Endothelial cell of hepatic sinusoid (primary cell): Measurements from ENCODE around the gene LPAR4.
"Not testable (repeated sequence)": the region's sequence is repeated elsewhere in the genome, so short reads cannot be mapped to it uniquely, and the experiment has no call there.

Source experiments
- in situ Hi-C: cut with HindIII; loops from 2 replicates; pipeline ENCODE4 v1.10.0; 2017; ENCODE audit warnings: low sequenced_read_pairs

LPAR4 gene, protein sequence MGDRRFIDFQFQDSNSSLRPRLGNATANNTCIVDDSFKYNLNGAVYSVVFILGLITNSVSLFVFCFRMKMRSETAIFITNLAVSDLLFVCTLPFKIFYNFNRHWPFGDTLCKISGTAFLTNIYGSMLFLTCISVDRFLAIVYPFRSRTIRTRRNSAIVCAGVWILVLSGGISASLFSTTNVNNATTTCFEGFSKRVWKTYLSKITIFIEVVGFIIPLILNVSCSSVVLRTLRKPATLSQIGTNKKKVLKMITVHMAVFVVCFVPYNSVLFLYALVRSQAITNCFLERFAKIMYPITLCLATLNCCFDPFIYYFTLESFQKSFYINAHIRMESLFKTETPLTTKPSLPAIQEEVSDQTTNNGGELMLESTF

DNA sequence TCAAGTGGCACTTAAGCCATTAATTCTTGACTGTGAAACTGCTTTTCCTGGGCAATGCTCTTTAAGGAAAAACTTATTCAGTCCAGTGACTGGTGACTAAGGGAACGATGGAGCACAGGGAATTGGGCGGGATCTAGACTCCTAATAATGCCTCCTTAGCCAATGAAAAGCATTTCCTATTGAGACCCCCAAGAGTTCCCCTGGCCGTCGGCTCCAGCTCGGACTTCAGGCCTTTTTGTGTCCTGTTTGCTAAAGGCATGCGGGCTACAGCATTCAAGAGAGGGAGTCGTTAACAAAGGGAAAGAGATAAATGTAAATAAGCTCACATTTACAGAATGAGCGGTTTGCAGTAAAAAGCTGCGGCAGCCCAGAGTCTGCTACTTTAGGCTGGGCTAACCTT, at the start of gene LPAR4:
Gene LPAR4, plus strand, starts transcription at position 232 of the 400 bp plus-strand sequence. CDS start 7,150 bp downstream, outside the sequence.
- in situ Hi-C loops: no loop called here

DNA sequence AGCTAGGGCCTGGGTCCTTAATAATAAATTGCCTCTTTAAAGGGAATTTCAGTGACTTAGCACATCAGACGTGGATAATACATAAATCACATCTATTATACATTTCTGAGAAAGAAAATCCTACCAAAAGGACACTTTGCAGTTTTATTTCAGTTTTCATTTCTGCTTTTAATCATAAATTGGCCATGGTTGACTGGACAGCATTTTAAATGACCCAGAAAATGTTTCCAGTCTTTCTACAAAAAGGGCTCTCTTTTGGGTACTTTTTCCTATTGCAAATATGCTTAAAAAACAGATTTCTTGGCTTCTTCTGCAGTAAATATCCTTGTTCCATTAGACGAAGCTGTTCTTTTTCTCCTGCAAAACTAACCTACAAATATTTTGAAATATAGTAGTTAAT, 41.4 kb upstream of the LPAR4 start:
- in situ Hi-C loops: no loop called here

DNA sequence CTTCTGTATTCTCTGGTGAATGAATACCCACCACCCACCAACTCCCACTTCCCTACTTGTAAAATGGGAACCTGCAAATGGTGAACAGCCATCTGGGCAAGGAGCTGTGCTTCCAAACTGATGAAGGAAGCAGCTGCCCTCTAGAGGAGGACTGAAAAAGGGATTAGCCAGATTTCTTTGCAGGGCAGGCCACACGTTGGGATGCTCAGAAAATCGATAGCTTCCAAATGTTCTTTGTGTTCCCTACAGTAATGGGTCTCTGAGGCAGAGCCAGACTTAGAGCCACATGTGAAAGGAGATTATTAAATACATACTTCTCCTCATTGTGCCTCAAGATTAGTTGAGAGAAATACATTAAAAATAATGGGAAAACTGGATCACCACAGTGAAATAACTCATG, 39.3 kb upstream of the LPAR4 start:
- in situ Hi-C loops: no loop called here

DNA sequence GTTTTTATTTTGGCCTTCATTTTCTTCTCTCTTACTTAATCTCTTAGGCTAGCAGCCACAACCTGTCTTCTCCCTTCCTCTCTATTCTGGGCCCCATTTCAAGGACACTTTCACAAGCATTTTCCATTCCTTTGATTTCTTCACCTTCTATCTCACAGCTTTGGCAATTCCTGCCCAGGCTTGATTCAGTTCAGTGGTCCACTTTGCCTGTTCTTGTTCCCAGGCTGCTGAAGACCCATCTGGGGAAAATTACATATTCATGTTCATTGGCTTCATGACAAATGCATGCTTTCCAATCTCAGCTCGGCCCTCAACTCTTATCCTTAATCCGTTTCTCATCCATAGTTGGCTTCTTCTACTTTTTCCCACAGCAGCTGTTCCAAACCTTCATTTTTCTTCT, 38.7 kb upstream of the LPAR4 start:
- in situ Hi-C loops: no loop called here

DNA sequence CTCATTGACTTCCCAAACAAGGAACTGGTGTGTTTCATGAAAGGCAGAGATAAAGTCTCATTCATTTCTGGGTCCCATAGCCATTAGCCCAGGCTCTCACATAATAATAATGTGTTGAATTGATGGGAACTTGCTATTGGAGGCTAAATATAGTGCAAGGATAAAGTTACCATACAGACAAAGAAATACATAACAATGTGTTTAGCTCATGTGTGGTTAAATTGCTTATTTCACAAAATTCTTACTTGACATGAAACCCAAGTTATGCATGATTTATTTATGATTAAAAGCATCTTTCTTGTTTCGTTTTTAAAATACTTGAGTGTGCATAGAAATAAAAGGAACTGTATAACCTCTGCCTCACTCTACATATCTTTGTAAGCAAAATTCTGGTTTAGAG, 37.3 kb upstream of the LPAR4 start:
- in situ Hi-C loops: no loop called here

DNA sequence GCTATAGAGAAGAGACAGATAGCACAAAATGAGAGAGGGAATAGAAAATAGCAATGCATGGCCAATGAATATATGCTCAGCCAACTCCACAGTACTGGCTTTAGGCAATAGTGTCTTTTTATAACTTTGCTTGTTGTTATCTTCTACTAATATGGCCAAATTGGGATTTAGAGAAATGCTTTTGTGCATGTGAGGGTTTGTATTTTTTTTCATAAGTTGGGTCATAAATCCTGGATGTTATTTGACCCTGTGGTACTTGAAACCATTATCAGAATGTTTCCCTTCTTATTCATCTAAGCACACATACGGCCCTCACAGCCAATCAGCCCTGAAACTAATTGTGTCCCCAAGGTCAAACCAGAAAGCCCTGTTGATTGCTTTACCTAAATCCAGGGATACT, 35.2 kb upstream of the LPAR4 start:
- in situ Hi-C loops: no loop called here

DNA sequence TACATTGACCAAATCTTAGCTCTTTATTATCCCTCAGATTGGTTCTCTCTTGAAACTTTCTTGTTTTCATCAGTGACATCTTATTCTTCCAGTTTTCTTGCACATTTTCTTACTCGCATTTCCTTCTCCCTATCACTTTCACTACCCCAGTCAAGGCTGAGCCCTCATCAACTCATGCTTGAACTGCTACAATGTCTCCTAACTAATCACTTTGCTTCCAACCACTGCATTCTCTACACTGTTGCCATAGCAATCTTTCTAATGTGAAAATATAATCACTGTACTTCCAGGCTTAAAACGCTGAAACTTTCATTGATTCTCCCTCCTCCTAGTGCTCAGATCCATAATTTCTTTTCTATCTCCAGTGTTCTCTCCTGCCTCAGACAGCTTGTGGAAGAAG, 22.2 kb upstream of the LPAR4 start:
- in situ Hi-C loops: no loop called here

DNA sequence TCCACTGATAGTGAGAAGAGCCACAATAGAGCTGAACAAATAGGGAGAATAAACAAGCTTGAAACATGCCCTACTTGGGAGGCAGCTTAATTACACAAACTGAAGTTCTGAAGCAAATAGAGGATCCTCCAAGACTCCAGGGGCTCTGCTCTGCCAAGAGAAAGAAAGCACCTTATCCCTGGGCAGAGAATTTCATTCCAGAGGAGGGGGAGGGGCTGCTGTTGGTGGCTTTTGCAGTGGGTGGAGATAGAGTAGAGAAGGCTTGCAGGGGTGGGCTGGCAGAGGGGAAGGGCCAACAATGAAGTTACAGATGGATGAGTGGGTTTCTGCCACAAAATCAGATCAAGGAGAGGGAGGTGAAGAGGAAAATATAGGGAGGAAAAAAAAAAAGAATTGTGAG, 1.0 kb upstream of the LPAR4 start:
- in situ Hi-C loops: no loop called here

DNA sequence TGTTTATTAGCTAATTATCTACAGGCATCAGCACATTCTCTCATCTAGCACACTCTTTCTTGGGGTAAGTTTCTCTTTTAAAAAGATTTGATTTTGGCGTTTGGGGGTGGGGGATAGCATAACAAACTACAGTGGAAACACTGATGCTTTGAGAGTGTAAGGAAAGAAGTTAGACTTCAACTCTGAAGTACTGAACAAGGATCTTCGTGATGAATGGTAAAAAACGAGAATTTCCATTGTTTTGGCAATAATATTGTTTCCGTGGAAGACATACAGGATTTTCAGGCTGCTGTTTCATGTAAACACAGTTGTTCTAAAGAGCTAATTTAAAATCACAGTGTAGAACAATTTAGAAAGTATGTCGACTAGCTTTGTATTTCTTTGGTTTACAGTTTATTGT, 451 bp downstream of the LPAR4 start:
- in situ Hi-C loops: no loop called here

DNA sequence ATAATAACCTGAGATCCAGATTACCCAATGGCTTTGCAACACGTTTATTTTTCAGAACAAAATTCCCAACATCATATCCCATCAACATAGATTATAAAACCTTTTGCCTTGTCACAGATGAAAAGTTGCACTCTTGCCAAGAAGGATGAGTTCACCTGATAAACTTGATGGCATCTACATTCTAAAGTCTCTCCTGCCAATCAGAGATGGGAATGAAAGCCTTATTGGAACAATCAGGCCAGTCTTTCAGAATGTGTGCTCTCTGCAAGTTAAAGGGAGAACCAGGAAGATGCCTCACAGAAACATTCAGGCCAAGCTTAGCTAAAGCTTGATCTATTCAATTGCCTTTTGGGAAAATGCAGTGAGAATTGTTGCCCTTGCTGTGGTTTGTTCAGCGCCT, 1.3 kb downstream of the LPAR4 start:
- in situ Hi-C loops: no loop called here

DNA sequence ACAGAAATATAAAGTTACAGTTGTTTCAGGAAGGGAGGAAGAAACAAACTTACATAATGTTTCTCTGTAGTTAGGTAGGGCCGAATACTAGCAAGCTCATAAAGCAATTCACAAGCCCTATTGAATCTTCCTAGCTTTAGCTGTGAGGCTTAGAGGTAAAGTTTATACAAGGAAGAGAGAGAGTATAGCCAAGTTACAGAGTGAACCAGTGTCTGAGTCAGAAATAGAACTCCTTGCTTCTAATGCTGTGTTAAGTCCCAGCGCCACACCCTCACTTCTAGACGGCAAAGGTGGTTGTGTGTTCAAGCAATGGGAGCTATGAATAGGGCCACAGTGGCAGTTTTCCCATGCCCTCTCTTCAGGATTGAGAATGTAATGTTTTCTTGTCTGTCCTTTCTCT, 6.1 kb downstream of the LPAR4 start:
- in situ Hi-C loops: no loop called here

DNA sequence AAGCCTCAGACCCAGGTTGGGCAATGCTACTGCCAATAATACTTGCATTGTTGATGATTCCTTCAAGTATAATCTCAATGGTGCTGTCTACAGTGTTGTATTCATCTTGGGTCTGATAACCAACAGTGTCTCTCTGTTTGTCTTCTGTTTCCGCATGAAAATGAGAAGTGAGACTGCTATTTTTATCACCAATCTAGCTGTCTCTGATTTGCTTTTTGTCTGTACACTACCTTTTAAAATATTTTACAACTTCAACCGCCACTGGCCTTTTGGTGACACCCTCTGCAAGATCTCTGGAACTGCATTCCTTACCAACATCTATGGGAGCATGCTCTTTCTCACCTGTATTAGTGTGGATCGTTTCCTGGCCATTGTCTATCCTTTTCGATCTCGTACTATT, 7.4 kb downstream of the LPAR4 start:
- in situ Hi-C loops: no loop called here

DNA sequence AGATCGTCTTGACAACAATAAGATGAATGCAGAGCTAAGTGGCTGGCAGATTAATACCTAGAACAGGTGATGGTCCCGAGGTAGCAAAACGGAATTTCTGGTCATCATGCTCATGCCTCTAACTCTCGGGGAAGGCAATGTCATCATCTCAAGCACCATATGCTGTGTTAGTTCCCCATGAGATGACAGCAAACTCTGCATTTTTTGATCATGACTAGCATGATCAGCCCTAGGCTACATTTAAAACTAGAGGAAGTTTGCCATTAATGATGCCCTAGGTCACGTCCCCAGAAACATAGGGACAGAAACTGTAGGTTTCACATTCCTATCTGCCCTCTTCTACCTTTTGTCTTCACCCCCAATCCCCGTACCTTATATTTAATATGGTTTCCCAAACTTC, 11.6 kb downstream of the LPAR4 start:
- in situ Hi-C loops: no loop called here

DNA sequence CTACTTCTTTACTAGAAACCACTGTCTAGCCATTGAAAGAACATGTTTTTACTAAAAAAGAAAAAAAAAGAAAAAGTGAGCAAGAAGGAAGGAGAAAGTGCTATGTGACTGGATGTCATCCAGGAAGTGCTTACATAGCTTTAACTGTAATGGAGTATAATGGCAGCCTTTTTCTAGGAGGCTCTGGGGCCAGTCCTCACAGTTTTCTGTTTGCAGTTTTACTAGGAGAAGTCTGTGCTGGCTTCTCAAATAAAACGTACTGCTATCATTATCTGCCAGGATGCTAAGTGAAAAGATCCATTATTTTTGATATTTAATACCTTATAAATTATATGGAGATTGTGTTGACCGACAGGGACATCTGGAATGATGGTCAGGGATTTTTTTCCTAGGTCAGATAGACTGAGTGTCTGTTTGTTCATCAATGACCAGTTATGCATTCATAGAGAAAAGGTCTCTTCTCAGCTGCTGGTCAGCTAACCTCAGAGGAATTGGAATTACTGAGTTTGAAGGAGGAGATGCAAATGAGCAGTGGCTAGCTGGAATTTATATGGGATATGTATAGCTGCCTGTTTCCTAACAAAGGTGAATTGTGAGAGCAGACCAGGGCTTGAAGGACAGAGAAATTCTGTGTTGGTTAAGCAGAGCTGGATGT, 21.7 kb downstream of the LPAR4 start:
- in situ Hi-C loops: no loop called here

DNA sequence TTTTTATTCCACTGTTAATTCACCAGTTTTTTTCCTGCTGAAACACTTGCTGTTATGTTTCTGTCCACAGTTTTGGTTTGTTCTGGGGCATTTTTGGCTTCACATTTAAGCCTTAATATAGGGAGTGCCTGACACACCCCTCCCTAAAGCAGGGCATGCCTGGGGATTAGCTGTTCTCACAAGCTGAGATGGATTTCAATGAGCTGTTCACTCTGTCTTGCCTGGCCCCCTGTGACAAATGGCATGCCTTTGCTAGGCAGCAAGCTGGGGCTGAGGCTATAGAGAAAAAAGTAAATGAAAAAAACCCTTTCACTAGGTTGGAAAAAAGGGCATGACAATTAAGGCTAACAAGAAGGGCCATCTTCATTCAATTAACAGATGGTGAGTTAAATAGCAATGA, 22.4 kb downstream of the LPAR4 start:
- in situ Hi-C loops: no loop called here

DNA sequence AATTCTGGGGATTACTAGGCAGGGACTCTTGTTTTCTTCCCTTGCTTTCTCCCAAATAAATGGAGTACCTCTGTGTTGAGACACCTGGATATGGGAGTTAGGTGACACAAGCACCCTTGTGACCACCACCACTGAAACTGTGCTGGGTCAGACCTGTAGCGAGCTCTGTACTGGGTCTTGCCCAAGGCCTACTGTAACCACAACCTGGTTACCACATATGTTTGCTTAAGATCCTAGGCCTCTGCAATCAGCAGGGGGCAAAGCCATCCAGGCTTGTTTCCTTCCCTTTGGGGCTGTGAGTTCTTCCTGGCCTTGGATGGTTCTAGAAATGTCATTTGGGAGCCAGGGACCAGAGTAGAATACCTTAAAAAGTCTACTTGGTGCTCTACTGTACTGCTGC, 49.4 kb downstream of the LPAR4 start:
- in situ Hi-C loops: no loop called here

DNA sequence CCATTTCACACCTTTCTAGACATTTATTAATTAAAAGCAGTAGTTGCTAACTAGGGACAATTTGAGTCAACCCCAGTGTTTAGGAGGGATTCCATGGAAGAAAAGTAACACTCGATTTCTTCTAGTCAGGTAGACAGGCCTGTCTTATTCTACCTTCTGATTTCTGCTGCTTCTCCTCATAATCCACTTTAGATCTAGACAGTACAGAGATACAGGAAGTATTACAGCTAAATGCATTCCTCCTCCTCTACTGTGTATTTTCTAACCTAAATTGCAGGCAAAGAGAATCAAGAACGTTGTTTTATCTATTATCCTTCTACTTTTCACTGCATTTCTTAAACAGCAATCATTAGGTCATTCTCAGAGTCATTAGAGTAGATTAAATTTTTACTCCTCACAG, 52.6 kb downstream of the LPAR4 start:
- in situ Hi-C loops: no loop called here

DNA sequence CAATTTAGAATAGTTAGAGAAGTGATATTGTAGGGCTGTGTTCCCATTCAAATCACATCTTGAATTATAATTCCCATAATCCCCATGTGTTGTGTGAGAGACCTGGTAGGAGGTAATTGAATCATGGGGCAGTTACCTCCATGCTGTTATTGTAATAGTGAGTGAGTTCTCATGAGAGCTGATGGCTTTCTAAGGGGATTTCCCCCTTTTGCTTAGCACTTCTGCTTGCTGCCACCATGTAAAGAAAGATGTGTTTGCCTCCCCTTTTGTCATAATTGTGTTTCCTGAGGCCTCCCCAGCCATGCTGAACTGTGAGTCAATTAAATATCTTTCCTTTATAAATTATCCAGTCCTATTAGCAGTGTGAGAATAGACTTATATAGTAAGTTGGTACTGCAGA, 53.2 kb downstream of the LPAR4 start:
- in situ Hi-C loops: no loop called here

DNA sequence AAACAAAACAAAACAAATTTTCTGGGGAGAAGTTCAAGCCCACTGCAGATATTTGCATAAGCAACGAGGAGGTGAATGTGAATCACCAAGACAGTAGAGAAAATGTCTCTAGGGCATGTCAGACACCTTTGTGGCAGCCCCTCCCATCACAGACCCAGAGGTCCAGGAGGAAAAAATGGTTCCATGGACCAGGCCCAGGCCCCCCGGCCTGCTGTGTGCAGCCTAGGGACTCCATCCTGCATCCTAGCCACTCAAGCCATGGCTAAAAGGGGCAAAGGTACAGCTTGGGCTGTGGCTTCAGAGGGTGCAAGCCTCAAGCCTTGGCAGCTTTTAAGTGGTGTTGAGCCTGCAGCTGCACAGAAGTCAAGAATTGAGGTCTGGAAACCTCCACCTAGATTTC, 54.0 kb downstream of the LPAR4 start:
- in situ Hi-C loops: no loop called here

DNA sequence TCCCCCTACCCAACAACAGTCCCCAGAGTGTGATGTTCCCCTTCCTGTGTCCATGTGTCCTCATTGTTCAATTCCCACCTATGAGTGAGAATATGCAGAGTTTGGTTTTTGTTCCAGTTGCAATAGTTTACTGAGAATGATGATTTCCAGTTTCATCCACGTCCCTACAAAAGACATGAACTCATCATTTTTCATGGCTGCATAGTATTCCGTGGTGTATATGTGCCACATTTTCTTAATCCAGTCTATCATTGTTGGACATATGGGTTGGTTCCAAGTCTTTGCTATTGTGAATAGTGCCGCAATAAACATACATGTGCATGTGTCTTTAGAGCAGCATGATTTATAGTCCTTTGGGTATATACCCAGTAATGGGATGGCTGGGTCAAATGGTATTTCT, 55.0 kb downstream of the LPAR4 start:
- in situ Hi-C loops: not testable (repeated sequence)
